Stimulated activated CD4-positive, alpha-beta T cell treated with anti-CD3 and anti-CD28 coated beads, Interleukin-12 subunit alpha, Interleukin-12 subunit beta, amount 100 ng/mL, for 24 hours (primary cell): ENCODE results near the gene CUEDC1.
"Not testable (repeated sequence)": the region's sequence is repeated elsewhere in the genome, so short reads cannot be mapped to it uniquely, and the experiment has no call there.

Source experiments
- DNase-seq, 2 experiments: peaks; one replicate each; pipeline ENCODE4 v3.0.0-alpha.2; 2020; ENCODE audit warnings: low read depth in 2 of 2

CUEDC1 gene

DNA sequence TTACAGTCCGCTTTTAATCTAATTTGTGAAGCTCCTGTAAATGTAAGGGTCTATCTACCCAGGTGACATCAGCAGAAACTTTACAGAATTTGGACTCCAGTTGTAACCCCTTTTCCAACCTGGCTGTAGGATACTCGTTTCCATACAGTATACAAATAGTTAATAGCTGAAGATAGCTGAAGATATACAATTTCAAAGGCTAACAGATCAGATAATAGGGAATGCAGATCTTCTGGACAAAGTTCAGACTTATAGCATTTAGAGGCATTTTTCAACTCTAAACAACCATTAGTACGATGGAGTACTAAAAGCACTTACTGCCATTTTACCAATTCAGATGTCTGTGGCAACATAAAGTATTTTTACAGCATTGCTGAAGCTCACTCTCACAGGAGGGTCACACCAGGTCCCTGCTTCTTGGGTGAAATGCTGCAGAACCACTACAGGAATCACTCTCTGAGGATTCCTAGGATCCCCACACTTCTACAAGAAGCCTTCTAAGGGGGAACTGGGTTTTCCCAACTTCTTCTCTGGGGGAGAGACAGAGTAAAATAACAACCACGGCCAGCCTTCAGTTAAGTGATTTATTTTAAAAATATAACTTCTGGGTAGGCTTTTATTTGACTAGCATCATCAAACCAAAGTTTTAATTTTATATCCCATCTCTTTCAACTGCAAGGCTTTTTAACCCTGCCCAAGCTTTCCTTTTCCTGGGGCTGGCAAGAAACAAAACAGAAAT, 29.9 kb upstream of the CUEDC1 start:
- no peak for DNase-seq

- no peak for DNase-seq
Observed at GRCh38 chr17:57984261-57984890, 29.2 kb upstream of the CUEDC1 start.

GRCh38 chr17:57983446-57983845, 28.2 kb upstream of the CUEDC1 start:
- no peak for DNase-seq

GRCh38 chr17:57982452-57983170, 27.4 kb upstream of the CUEDC1 start:
- DNase-seq: no peak

DNA sequence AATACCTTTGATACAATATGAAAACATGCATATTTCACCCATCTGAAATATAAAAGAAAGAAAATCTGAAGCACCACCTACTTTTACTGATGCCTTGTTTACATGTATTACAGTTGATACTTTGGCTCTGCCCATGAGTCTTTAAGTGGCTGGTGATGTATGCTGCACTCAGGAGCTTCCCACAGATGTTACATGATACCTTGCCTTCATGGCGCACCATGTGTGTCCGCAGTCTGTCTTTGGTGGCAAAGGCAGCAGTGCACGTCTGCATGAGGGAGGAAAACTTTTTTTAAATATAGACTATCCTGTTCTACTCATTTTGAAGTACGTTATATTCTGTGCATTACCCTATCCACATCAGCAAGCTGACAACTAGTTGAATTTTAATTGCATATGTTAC, 25.3 kb upstream of the CUEDC1 start:
- no peak for DNase-seq

DNA sequence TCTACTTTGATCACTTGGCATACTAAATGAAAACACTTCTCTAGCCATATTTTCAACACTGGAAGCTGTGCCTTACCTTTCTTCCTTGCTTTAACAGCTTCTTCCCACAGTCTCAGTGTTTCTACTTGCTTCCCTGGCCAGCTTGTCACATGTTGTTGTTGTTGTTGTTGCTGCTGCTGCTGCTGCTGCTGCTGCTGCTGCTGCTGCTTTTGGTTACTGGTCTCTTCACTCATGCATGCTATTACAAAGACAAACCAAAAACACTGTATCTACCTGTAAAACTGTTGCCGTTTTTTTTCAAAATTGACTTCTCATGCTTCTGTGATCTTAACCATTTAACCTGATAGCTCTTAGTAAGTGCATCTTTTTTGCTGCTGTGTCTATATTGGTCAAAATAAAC, 23.9 kb upstream of the CUEDC1 start:
- no peak for DNase-seq

DNA sequence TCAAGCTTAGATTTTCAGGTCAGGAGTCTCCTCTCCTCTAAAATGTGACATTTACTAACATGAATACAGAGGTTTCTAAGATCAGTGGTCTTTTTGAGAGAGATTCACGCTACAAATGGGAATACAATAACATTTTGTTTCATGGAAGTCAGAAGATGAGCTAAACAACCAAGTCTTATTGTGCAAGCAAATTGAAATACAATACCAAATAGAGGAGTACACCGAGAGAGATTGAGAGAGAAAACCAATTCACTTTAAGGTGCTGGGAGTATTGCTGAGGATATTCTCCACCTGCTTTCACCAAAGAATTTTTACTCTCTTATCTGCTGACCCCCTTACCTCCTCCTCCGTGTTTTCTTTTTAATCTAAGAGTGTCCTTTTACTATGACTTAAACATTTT, 21.4 kb upstream of the CUEDC1 start:
- DNase-seq: no peak

GRCh38 chr17:57975044-57975443, 19.8 kb upstream of the CUEDC1 start:
- DNase-seq: no peak

GRCh38 chr17:57974053-57974824, 19.0 kb upstream of the CUEDC1 start:
- DNase-seq: not testable (repeated sequence)

- DNase-seq: no peak
Observed at GRCh38 chr17:57972151-57972550, 16.9 kb upstream of the CUEDC1 start.

GRCh38 chr17:57971572-57971971, 16.4 kb upstream of the CUEDC1 start:
- DNase-seq: no peak

GRCh38 chr17:57970710-57971109, 15.5 kb upstream of the CUEDC1 start:
- DNase-seq: no peak

- no peak for DNase-seq
Observed at GRCh38 chr17:57968456-57968855, 13.2 kb upstream of the CUEDC1 start.

DNA sequence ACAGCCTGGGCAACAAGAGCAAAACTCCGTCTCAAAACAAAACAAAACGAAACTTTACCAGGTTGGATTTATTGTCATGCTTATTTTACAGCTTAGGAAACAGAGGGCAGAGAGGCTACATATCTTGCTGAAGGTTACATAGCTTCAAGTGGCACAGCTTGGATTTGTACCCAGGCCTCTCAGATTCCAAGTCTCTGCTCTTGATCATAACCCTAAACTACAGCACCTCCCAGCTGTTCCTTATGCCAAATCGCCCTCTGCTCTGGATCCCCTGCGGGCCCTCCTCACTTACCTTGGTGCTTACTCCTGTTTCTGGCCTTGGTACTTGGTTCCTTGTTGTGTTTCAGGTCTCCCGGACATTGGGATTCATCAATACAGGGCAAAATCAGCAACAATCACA, 11.7 kb upstream of the CUEDC1 start:
- DNase-seq: no peak

- DNase-seq: no peak
Observed at GRCh38 chr17:57966246-57966645, 11.0 kb upstream of the CUEDC1 start.

- no peak for DNase-seq
Observed at GRCh38 chr17:57965521-57966160, 10.4 kb upstream of the CUEDC1 start.

- no peak for DNase-seq
Observed at GRCh38 chr17:57963149-57963511, 7.9 kb upstream of the CUEDC1 start.

DNA sequence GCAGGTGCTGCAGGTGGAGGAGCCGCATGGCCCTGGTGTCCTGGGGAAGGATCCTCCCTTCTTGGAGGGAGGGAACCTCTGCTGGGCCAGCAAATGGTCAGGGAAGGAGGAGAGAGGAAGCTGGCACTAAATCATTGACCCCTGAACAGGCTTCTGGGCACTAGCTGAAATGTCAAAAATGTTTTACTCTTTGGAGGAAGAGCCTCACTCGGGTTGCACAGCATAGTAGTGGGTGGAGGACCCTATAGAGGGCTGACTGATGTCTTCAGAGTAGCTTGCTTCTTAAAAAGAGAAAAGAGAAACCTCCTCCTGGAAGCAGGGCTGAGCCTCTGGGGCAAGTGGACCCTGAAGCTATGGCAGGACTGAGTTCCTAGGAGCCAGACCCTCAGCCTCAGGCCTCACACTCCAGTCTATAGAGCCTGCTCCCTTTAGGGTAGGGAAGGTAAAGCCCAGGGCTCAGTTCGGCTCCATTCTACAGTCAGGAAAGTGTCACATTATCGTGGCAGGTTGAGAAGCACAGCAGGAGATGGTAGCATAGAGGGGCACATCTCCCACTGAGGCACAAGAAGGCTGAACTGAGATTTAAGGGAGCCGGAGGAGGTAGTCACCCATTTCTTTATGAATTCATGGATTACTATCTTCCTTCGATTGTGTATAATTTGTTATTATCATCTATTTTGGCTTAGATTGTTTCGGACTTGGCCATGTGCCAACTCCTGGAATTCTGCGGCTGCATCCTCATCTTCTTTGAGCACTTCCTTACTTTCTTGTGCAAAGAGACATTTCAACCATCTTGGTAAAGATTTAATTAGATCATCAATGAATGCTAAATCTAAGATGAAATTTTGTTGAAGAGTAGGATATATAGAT, 7.3 kb upstream of the CUEDC1 start:
- no peak for DNase-seq

- DNase-seq: no peak
Observed at GRCh38 chr17:57959929-57960328, 4.7 kb upstream of the CUEDC1 start.

GRCh38 chr17:57958391-57958790, 3.2 kb upstream of the CUEDC1 start:
- DNase-seq: not testable (repeated sequence)

DNA sequence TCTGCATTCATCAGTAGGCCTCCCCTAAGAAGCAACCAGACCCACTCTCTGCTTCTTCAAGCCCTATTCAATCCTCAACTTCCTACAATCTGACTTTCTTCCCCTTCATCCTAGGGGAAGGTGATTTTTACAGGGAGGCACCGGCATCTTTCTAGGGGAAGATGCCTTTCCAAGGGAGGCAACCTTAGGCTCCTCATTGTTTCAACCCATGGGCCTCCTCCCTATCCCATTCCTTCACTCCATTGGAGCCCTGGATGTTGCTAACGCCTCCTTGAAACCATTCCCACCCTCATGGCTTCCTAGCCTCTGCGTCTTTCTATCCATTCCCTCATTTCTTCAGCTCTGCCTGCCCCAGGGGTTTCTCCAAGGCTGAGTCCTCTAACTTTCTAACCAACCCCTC, 2.7 kb upstream of the CUEDC1 start:
- DNase-seq: no peak
